HFFc6 (cell line): ENCODE measurements around the gene ACTR3. TPM values are rescaled to one million over a fixed set of nuclear protein-coding genes. Genes with fewer than 3 reads are reported as not detected.

Experiments
- DNase-seq: peaks from one replicate; pipeline ENCODE4 v3.0.0-alpha.2; 2018
- H3K27ac Mint-ChIP-seq: 2 replicates; pipeline ENCODE4 v1.8.0; 2020; ENCODE audit warnings: mild to moderate bottlenecking, mixed read lengths
- H3K27me3 Mint-ChIP-seq: 2 replicates; pipeline ENCODE4 v1.8.0; 2021; ENCODE audit warnings: mild to moderate bottlenecking, moderate library complexity, mixed read lengths; ENCODE audit not compliant: insufficient read depth
- H3K36me3 Mint-ChIP-seq: 2 replicates; pipeline ENCODE4 v1.8.0; 2021; ENCODE audit warnings: low read depth, mixed read lengths
- H3K4me1 Mint-ChIP-seq: 2 replicates; pipeline ENCODE4 v1.8.0; 2020; ENCODE audit warnings: low read depth, mixed read lengths
- H3K4me3 Mint-ChIP-seq: 2 replicates; pipeline ENCODE4 v1.8.0; 2020; ENCODE audit warnings: mild to moderate bottlenecking, moderate library complexity, mixed read lengths
- H3K9me3 Mint-ChIP-seq: 2 replicates; pipeline ENCODE4 v1.8.0; 2020; ENCODE audit warnings: mild to moderate bottlenecking, mixed read lengths
- CTCF ChIP-seq: fragments of 200-600 bp; sonication (generic); IDR thresholded peaks from 2 replicates; pipeline ENCODE4 v1.5.0; 2021; ENCODE audit warnings: antibody characterized with exemption, mild to moderate bottlenecking
- total RNA-seq, 6 experiments: library from RNA; stranded (reverse); fragmentation: NEBNext Ultra II Directional; extraction: Animal tissue kit (Norgen Biotek cat#: 25700); gene quantifications; 2 replicates in 1 of 6; 3 replicates in 5 of 6; pipeline ENCODE4 v1.2.3, GENCODE V29; 2021

The ACTR3 gene
- total RNA-seq, 6 experiments from 2014 or later, result 562 to 663 (median 628) TPM

- no peak for DNase-seq
- Mint-ChIP-seq H3K4me3 (no peak overlapping the region), H3K27ac (no peak overlapping the region), H3K36me3 (0 out of 2 replicates have a peak, but pooled peaks cover 4% of the 10 kb centered on the region), H3K27me3 (no peaks in the 10 kb centered on the region; the same call in 1 of the 2 replicates), H3K9me3 (no peaks in the 10 kb centered on the region), H3K4me1 (peaks cover 22% of the 10 kb centered on the region)
- no peak for TF ChIP-seq CTCF
Measured at GRCh38 chr2:113863144-113863543, 26.7 kb upstream of the ACTR3 start.

- peaks cover 30% of the 10 kb centered on the region for H3K4me1 Mint-ChIP-seq
- no peak for DNase-seq
- H3K27ac Mint-ChIP-seq, result no peak overlapping the region
- H3K9me3 Mint-ChIP-seq, result no peaks in the 10 kb centered on the region
- no peaks in the 10 kb centered on the region for H3K36me3 Mint-ChIP-seq
- no peak for TF ChIP-seq CTCF
- no peaks in the 10 kb centered on the region; the same call in 1 of the 2 replicates for H3K27me3 Mint-ChIP-seq
- H3K4me3 Mint-ChIP-seq, result no peak overlapping the region
Measured at GRCh38 chr2:113867571-113867970, 22.3 kb upstream of the ACTR3 start.

- Mint-ChIP-seq H3K36me3 (peaks cover 5% of the 10 kb centered on the region; the same call in 1 of the 2 replicates), H3K27me3 (no peaks in the 10 kb centered on the region), H3K4me3 (no peak overlapping the region), H3K27ac (no peak overlapping the region), H3K4me1 (peaks cover 47% of the 10 kb centered on the region), H3K9me3 (no peaks in the 10 kb centered on the region)
- no peak for DNase-seq
- no peak for TF ChIP-seq CTCF
Measured at GRCh38 chr2:113869253-113869652, 20.6 kb upstream of the ACTR3 start.

- peak; percentile 79 for DNase-seq
- H3K9me3 Mint-ChIP-seq, result no peaks in the 10 kb centered on the region
- H3K27ac Mint-ChIP-seq, result peak overlapping the region; percentile 70
- H3K36me3 Mint-ChIP-seq, result peaks cover 5% of the 10 kb centered on the region; the same call in 1 of the 2 replicates
- no peaks in the 10 kb centered on the region; the same call in 1 of the 2 replicates for H3K27me3 Mint-ChIP-seq
- H3K4me3 Mint-ChIP-seq, result peak overlapping the region; percentile 27
- peaks cover 57% of the 10 kb centered on the region for H3K4me1 Mint-ChIP-seq
- no peak for TF ChIP-seq CTCF
Measured at GRCh38 chr2:113872201-113872600, 17.7 kb upstream of the ACTR3 start.

GRCh38 chr2:113873867-113874266 lies 16.0 kb upstream of the ACTR3 start:
- no peak for DNase-seq
- Mint-ChIP-seq H3K36me3 (peaks cover 5% of the 10 kb centered on the region; the same call in 1 of the 2 replicates), H3K4me3 (no peak overlapping the region; the same call in 1 of the 2 replicates), H3K9me3 (no peaks in the 10 kb centered on the region), H3K27ac (peak overlapping the region; percentile 47), H3K4me1 (peaks cover 67% of the 10 kb centered on the region), H3K27me3 (no peaks in the 10 kb centered on the region; the same call in 1 of the 2 replicates)
- no peak for TF ChIP-seq CTCF
